ENCODE measurements around the gene KCNQ1.

The KCNQ1 gene

DNA sequence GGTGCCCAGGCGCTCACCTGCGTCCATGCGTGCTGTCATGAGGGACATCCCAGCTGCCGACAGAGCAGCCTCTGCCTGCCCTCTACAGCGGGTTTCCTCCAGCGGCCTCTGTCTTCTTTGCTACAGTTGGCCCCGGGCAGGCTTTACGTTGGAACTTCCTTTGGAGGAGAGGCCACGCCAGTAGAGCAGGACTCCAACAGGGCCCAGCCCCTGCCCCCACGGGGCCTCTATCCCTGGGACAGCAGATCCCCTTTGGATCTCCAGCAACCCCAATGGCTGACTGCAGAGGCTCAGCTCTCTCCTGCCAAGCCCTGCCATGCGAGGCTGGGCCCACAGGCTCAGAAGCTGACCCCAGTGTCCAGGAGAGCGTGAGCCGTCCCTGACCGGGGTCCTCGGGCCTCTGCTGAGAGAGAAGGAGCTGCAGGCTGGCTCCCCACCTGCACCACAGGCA is 12.6 kb upstream of the KCNQ1 start:
- no peak overlapping the region for H3K4me3 ChIP-seq (ENCODE audit: low read length)
- DNase-seq (ENCODE audit: low read depth), result no peak
- TF ChIP-seq, protein P1, sequence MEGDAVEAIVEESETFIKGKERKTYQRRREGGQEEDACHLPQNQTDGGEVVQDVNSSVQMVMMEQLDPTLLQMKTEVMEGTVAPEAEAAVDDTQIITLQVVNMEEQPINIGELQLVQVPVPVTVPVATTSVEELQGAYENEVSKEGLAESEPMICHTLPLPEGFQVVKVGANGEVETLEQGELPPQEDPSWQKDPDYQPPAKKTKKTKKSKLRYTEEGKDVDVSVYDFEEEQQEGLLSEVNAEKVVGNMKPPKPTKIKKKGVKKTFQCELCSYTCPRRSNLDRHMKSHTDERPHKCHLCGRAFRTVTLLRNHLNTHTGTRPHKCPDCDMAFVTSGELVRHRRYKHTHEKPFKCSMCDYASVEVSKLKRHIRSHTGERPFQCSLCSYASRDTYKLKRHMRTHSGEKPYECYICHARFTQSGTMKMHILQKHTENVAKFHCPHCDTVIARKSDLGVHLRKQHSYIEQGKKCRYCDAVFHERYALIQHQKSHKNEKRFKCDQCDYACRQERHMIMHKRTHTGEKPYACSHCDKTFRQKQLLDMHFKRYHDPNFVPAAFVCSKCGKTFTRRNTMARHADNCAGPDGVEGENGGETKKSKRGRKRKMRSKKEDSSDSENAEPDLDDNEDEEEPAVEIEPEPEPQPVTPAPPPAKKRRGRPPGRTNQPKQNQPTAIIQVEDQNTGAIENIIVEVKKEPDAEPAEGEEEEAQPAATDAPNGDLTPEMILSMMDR (IDR thresholded peaks at IDR 0.05; ENCODE audit: insufficient read depth, low read depth, low read length, missing control alignments), result no peak

DNA sequence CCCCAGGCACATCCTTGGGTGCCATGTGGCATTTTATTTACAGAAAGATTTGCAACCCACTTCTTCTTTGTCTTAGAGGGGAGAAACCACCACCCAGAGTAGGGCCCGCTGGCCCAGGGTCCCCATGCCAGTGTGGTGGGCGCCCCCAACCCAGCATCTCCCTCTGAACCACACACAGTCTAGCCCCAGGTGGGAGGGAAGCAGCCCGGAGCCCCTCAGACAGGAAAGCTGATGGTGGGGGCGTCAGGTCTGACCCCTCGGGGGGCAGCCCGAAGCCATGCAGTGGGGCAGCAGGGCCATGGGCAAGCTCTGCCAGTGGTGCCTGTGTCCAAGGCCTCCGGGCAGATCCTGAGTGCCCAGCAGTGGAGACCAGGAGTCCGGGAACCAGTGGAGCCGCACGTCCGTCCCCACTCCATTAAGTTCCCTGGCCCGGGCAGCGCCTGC is 12.2 kb upstream of the KCNQ1 start:
- H3K4me3 ChIP-seq (ENCODE audit: low read length), result no peak overlapping the region
- TF ChIP-seq, protein P1 (IDR thresholded peaks at IDR 0.05; ENCODE audit: insufficient read depth, low read depth, low read length, missing control alignments), result no peak
- DNase-seq (ENCODE audit: low read depth), result no peak

DNA sequence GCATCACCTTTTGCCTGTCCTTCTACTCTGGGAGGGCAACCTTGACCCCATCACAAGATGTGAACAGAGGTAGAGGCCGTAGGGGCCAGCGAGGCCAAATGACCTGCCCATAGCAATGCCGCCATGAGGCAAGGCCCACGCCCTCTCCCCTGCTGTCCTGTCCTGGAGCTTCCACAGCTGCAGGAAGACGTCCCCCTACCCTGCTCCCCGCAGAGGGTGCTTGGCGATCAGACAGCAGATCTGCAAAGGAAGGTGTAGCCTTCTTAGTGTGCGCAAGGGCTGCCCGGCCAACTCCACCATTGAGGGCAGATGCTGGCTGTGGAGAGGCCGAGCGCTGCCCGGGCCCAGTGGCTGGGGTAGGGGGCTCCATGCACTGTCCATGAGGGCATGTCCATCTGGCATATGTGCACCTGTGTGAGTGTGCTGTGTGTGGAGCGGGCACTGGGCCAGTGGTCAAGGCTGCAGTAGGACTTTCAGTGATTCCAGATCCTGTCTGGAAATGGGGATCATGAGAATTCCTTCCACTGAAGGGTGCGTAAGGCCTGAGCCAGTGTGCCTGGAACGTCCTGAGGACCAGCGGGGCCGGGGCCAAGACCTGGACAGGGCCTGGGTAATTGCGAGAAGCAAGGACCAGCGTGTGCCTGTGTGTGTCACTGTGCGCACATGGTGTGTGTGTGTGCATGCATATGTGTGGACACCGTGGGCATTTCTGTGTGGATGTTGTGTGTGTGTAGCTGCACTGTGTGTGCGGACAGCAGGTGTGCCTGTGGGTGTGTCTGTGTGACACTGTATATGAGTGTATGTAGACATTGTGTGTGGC is 11.5 kb upstream of the KCNQ1 start:
- no peak for DNase-seq (ENCODE audit: low read depth)
- TF ChIP-seq, protein P1 (IDR thresholded peaks at IDR 0.05; ENCODE audit: insufficient read depth, low read depth, low read length, missing control alignments), result no peak
- no peak overlapping the region for H3K4me3 ChIP-seq (ENCODE audit: low read length)

DNA sequence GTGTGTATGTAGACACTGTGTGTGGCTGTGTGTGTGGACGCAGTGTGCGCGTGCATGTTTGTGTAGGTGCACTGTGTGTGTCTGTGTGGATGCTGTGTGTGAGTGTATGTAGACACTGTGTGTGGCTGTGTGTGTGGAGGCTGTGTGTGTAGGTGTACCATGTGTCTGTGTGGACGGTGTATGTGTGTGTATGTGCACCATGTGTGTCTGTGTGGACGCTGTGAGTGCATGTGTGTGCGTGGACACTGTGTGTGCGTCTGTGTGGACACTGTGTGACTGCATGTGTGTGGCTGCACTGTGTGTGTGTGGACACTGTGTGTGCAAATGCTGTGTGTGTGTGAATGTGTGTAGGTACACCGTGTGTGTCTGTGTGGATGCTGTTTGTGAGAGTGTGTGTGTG is 10.8 kb upstream of the KCNQ1 start:
- no peak for DNase-seq (ENCODE audit: low read depth)
- TF ChIP-seq, protein P1 (IDR thresholded peaks at IDR 0.05; ENCODE audit: insufficient read depth, low read depth, low read length, missing control alignments), result no peak

DNA sequence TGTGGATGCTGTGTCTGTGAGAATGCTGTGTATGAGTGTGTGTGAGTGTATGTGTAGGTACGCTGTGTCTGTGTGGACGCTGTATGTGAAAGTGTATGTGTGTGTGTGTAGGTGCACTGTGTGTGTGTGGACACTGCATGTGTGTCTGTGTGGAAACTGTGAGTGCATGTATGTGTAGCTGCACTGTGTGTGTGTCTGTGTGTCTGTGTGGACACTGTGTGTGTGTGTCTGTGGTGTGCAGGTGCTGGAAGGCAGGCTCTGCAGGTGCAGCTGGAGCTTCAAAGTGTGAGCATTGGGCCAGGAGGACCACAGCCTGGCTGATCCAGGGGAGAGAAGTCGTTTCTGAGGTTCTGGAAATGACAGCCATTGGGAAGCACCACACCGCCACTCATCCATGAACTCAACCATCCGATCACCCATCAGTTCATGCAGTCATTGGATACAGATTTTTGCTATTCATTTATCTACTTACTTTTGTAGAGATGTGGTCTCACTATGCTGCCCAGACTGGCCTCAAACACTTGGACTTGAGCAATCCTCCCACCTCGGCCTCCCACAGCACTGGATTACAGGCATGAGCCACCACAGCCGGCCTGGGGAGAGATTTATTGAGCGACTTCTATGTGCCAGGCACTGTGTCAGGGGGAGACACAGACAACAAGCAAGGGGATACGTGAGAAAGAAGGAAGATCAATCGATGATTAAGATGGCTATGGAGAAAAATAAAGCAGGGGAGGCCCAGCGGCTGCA is 10.1 kb upstream of the KCNQ1 start:
- no peak overlapping the region for H3K4me3 ChIP-seq (ENCODE audit: low read length)
- TF ChIP-seq, protein P1 (IDR thresholded peaks at IDR 0.05; ENCODE audit: insufficient read depth, low read depth, low read length, missing control alignments), result no peak
- DNase-seq (ENCODE audit: low read depth), result no peak

More for the DNA sequence above, 10.8 kb upstream of the KCNQ1 start:
- no peak overlapping the region for H3K4me3 ChIP-seq (ENCODE audit: low read length)

DNA sequence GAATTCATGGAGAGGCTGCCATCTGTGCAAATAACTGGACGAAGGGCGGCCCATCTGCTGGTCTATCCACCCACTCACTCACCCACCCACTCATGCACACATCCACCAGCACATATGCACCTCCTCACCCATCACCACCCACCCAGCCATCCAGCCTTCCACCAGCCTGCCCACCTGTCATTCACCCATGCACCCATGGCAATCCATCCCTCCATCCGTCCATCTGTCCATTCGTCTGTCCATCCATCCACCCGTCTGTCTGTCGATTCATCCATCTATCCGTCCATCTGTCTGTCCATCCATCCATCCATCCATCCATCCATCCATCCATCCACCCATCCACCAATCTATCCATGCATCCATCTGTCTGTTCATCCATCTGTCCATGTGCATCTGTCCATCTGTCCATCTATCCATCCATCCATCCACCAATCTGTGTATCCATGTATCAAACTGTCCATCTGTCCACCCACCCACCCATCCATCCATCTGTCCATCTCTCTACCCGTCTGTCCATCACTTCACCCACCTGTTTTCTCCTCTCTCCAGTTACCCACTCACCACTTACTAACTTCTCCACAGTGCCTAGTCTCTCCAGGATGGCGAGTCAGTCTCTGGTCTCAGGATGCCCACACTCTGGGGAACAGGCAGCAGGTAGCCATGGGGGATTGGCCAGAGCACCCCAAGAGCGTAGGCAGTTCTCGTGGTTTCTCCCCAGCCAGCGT is 9.4 kb upstream of the KCNQ1 start:
- no peak overlapping the region for H3K4me3 ChIP-seq (ENCODE audit: low read length)
- TF ChIP-seq, protein P1 (IDR thresholded peaks at IDR 0.05; ENCODE audit: insufficient read depth, low read depth, low read length, missing control alignments), result no peak
- no peak for DNase-seq (ENCODE audit: low read depth)

All from epithelial cell of esophagus (primary cell).